HAP-1 (cell line): ENCODE data around the gene LILRA2.

Experiments used
- DNase-seq, 2 experiments: peaks; one replicate each; pipeline ENCODE4 v3.0.0-alpha.2; 2016 to 2020; ENCODE audit warnings: low spot score in 2 of 2
- H3K27me3 ChIP-seq: fragments of 250-450 bp; sonication (Bioruptor Pico); 2 replicates; pipeline ENCODE4 v1.5.1; 2020; ENCODE audit warnings: low read depth, mild to moderate bottlenecking, moderate library complexity
- H3K36me3 ChIP-seq: fragments of 250-450 bp; sonication (Bioruptor Pico); replicated peaks from 2 replicates; pipeline ENCODE4 v1.5.1; 2020; ENCODE audit warnings: mild to moderate bottlenecking
- H3K4me1 ChIP-seq: fragments of 250-450 bp; sonication (Bioruptor Pico); 2 replicates; pipeline ENCODE4 v1.5.1; 2020; ENCODE audit warnings: mild to moderate bottlenecking
- H3K4me3 ChIP-seq: fragments of 250-450 bp; sonication (Bioruptor Pico); 2 replicates; pipeline ENCODE4 v1.5.1; 2020; ENCODE audit warnings: mild to moderate bottlenecking, moderate library complexity
- H3K9me3 ChIP-seq: fragments of 250-450 bp; sonication (Bioruptor Pico); 2 replicates; pipeline ENCODE4 v1.5.1; 2020; ENCODE audit warnings: mild to moderate bottlenecking, moderate library complexity
- in situ Hi-C: fragments of 300-500 bp; cut with MboI; formaldehyde crosslinking; loops from 3 replicates; pipeline ENCODE4 v1.14.3; 2020; ENCODE audit warnings: low sequenced_read_pairs, inconsistent platforms, mixed read lengths

The LILRA2 gene

GRCh38 chr19:54573330-54573872 lies at the start of gene LILRA2:
LILRA2 (plus strand) TSS chr19:54573790; CDS start chr19:54573879, 89 bp downstream.
- no peak within 1 kb of the TSS for H3K4me3 ChIP-seq
- DNase-seq, result no peak
- H3K4me1 ChIP-seq, result no peaks in the 10 kb centered on the region
- in situ Hi-C loops, result no loop called here
- no peaks in the 10 kb centered on the region for H3K27me3 ChIP-seq
- no peaks in the 10 kb centered on the region for H3K36me3 ChIP-seq
- no peaks in the 10 kb centered on the region for H3K9me3 ChIP-seq

- no peak for DNase-seq
- Histone ChIP-seq H3K36me3 (no peaks in the 10 kb centered on the region), H3K4me3 (no peak overlapping the region), H3K4me1 (no peaks in the 10 kb centered on the region), H3K9me3 (no peaks in the 10 kb centered on the region), H3K27me3 (no peaks in the 10 kb centered on the region)
- in situ Hi-C loops, result no loop called here
These were observed 48.0 kb upstream of the LILRA2 start for GRCh38 chr19:54525636-54526035.

- no peak overlapping the region for H3K4me3 ChIP-seq
- DNase-seq, result no peak
- no peaks in the 10 kb centered on the region for H3K4me1 ChIP-seq
- H3K9me3 ChIP-seq, result no peaks in the 10 kb centered on the region
- no peaks in the 10 kb centered on the region for H3K27me3 ChIP-seq
- in situ Hi-C loops, result no loop called here
- H3K36me3 ChIP-seq, result no peaks in the 10 kb centered on the region
These were observed 46.6 kb upstream of the LILRA2 start for GRCh38 chr19:54526972-54527371.

GRCh38 chr19:54530866-54531265 lies 42.7 kb upstream of the LILRA2 start:
- H3K27me3 ChIP-seq, result no peaks in the 10 kb centered on the region
- H3K36me3 ChIP-seq, result no peaks in the 10 kb centered on the region
- DNase-seq, result no peak
- H3K4me3 ChIP-seq, result no peak overlapping the region
- H3K9me3 ChIP-seq, result no peaks in the 10 kb centered on the region
- no peaks in the 10 kb centered on the region for H3K4me1 ChIP-seq
- in situ Hi-C loops, result no loop called here

GRCh38 chr19:54532528-54532927 lies 41.1 kb upstream of the LILRA2 start:
- Histone ChIP-seq H3K36me3 (no peaks in the 10 kb centered on the region), H3K4me3 (no peak overlapping the region), H3K27me3 (no peaks in the 10 kb centered on the region), H3K9me3 (no peaks in the 10 kb centered on the region), H3K4me1 (no peaks in the 10 kb centered on the region)
- DNase-seq, result no peak
- in situ Hi-C loops, result no loop called here

- H3K9me3 ChIP-seq, result no peaks in the 10 kb centered on the region
- no peak for DNase-seq
These were observed 40.1 kb upstream of the LILRA2 start for GRCh38 chr19:54533476-54533875.

GRCh38 chr19:54534156-54534555 lies 39.4 kb upstream of the LILRA2 start:
- Histone ChIP-seq H3K27me3 (no peaks in the 10 kb centered on the region), H3K4me3 (no peak overlapping the region), H3K4me1 (no peaks in the 10 kb centered on the region), H3K9me3 (no peaks in the 10 kb centered on the region), H3K36me3 (no peaks in the 10 kb centered on the region)
- in situ Hi-C loops, result no loop called here
- DNase-seq, result no peak

More at GRCh38 chr19:54533476-54533875, 40.1 kb upstream of the LILRA2 start:
- Histone ChIP-seq H3K4me1 (no peaks in the 10 kb centered on the region), H3K36me3 (no peaks in the 10 kb centered on the region), H3K4me3 (no peak overlapping the region), H3K27me3 (no peaks in the 10 kb centered on the region)
- in situ Hi-C loops, result no loop called here

GRCh38 chr19:54535601-54536000 lies 38.0 kb upstream of the LILRA2 start:
- Histone ChIP-seq H3K9me3 (no peaks in the 10 kb centered on the region), H3K36me3 (no peaks in the 10 kb centered on the region), H3K27me3 (no peaks in the 10 kb centered on the region), H3K4me1 (no peaks in the 10 kb centered on the region), H3K4me3 (no peak overlapping the region)
- in situ Hi-C loops, result no loop called here
- no peak for DNase-seq

- H3K27me3 ChIP-seq, result no peaks in the 10 kb centered on the region
- no peak for DNase-seq
- H3K4me1 ChIP-seq, result no peaks in the 10 kb centered on the region
- no peaks in the 10 kb centered on the region for H3K9me3 ChIP-seq
- H3K4me3 ChIP-seq, result no peak overlapping the region
- no peaks in the 10 kb centered on the region for H3K36me3 ChIP-seq
- in situ Hi-C loops, result no loop called here
These were observed 36.6 kb upstream of the LILRA2 start for GRCh38 chr19:54536956-54537355.

- Histone ChIP-seq H3K27me3 (no peaks in the 10 kb centered on the region), H3K4me3 (no peak overlapping the region), H3K9me3 (no peaks in the 10 kb centered on the region), H3K4me1 (no peaks in the 10 kb centered on the region), H3K36me3 (no peaks in the 10 kb centered on the region)
- no peak for DNase-seq
- in situ Hi-C loops, result no loop called here
These were observed 31.9 kb upstream of the LILRA2 start for GRCh38 chr19:54541712-54542111.

- Histone ChIP-seq H3K36me3 (no peaks in the 10 kb centered on the region), H3K4me3 (no peak overlapping the region), H3K9me3 (no peaks in the 10 kb centered on the region; the same call in 1 of the 2 replicates), H3K4me1 (no peaks in the 10 kb centered on the region), H3K27me3 (no peaks in the 10 kb centered on the region)
- DNase-seq, result no peak
- in situ Hi-C loops, result no loop called here
These were observed 24.8 kb upstream of the LILRA2 start for GRCh38 chr19:54548806-54549205.

- H3K27me3 ChIP-seq, result no peaks in the 10 kb centered on the region
- DNase-seq, result no peak
- no peaks in the 10 kb centered on the region; the same call in 1 of the 2 replicates for H3K9me3 ChIP-seq
- no peak overlapping the region for H3K4me3 ChIP-seq
- in situ Hi-C loops, result no loop called here
- H3K4me1 ChIP-seq, result no peaks in the 10 kb centered on the region
- no peaks in the 10 kb centered on the region for H3K36me3 ChIP-seq
These were observed 24.4 kb upstream of the LILRA2 start for GRCh38 chr19:54549224-54549623.

GRCh38 chr19:54551293-54551692 lies 22.3 kb upstream of the LILRA2 start:
- DNase-seq, result no peak
- no peak overlapping the region for H3K4me3 ChIP-seq
- in situ Hi-C loops, result no loop called here
- H3K36me3 ChIP-seq, result no peaks in the 10 kb centered on the region
- no peaks in the 10 kb centered on the region; the same call in 1 of the 2 replicates for H3K9me3 ChIP-seq
- no peaks in the 10 kb centered on the region for H3K27me3 ChIP-seq
- H3K4me1 ChIP-seq, result no peaks in the 10 kb centered on the region

- in situ Hi-C loops, result no loop called here
- Histone ChIP-seq H3K27me3 (no peaks in the 10 kb centered on the region), H3K4me1 (no peaks in the 10 kb centered on the region)
These were observed 21.4 kb upstream of the LILRA2 start for GRCh38 chr19:54551950-54552912.

More at GRCh38 chr19:54551950-54552912, 21.4 kb upstream of the LILRA2 start:
- no peak for DNase-seq
- no peaks in the 10 kb centered on the region; the same call in 1 of the 2 replicates for H3K9me3 ChIP-seq
- H3K36me3 ChIP-seq, result no peaks in the 10 kb centered on the region
- H3K4me3 ChIP-seq, result no peak overlapping the region
